ENCODE measurements around the gene SLC10A7. TPM values are rescaled to one million over a fixed set of nuclear protein-coding genes. Genes with fewer than 3 reads are reported as not detected.

Gene SLC10A7
- total and polyA plus RNA-seq, 10 donors, result 1.8 to 33.2 (median 18.4) TPM

DNA sequence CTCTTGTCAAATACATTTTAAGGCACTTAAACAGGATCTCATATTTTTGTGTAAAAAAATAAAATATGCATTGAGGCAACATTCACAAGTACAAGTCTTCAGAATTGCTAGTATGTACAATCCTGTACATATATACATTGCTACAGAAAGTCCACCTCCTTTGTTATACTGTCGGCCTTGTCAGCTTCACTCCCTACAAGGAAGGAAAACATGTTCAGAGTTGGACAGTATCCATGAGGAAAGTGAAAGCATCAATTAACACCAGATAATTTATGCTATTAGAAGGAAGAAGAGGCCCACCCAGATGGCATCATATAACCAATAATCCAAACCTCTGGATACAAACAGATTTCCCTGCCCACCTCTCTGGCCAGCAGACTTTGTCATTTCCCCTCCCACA is 265.4 kb downstream of the SLC10A7 start:
- H3K4me1 ChIP-seq, result peaks cover 0 to 9% (median 0%) of the 10 kb centered on the region in 6 donors
- H3K27me3 ChIP-seq (replicated peaks in 1 of 7), result no peaks in the 10 kb centered on the region
- H3K4me3 ChIP-seq, result no peak overlapping the region
- no peak for DNase-seq
- 60 to 76% (median 70%) methylated on average over 1 of the region's 1 CpG for WGBS, 5 donors
- intact Hi-C loops (cut with DNase I; ENCODE audit: low total_unique reads), result no loop called here
- H3K27ac ChIP-seq, result peak overlapping the region in 2 of 8 donors; percentile 22 to 24
- TF ChIP-seq POLR2A (IDR thresholded peaks at IDR 0.05), result no peak
- TF ChIP-seq, protein P1, sequence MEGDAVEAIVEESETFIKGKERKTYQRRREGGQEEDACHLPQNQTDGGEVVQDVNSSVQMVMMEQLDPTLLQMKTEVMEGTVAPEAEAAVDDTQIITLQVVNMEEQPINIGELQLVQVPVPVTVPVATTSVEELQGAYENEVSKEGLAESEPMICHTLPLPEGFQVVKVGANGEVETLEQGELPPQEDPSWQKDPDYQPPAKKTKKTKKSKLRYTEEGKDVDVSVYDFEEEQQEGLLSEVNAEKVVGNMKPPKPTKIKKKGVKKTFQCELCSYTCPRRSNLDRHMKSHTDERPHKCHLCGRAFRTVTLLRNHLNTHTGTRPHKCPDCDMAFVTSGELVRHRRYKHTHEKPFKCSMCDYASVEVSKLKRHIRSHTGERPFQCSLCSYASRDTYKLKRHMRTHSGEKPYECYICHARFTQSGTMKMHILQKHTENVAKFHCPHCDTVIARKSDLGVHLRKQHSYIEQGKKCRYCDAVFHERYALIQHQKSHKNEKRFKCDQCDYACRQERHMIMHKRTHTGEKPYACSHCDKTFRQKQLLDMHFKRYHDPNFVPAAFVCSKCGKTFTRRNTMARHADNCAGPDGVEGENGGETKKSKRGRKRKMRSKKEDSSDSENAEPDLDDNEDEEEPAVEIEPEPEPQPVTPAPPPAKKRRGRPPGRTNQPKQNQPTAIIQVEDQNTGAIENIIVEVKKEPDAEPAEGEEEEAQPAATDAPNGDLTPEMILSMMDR (IDR thresholded peaks at IDR 0.05 in 8 of 11, conservative IDR thresholded peaks at IDR 0.05 in 3 of 11), result no peak
- TF ChIP-seq POLR2AphosphoS5 (IDR thresholded peaks at IDR 0.05), result no peak
- H3K36me3 ChIP-seq, result peaks cover 0 to 29% (median 0%) of the 10 kb centered on the region in 6 donors
- H3K9me3 ChIP-seq, result no peaks in the 10 kb centered on the region

DNA sequence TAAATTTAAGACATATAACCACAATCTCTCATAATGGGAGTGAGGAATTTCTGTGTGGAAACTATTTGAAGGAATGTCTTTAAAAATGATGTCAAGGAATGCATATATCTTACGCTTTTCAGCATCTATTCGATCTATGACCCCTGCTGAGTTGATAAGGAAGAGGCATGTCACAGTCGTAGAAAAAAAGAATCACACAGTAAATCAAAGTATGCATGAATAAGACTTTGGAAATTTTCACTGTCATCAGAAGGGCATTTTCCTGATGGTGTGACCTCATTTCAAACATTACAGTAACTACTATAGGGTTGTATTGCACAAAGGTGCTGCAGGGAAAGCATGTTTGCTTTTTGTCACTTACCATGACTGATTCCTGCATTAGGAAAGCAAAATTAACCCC is 265.9 kb downstream of the SLC10A7 start:
- intact Hi-C loops (cut with DNase I; ENCODE audit: low total_unique reads), result no loop called here
- TF ChIP-seq, protein P1 (IDR thresholded peaks at IDR 0.05 in 8 of 11, conservative IDR thresholded peaks at IDR 0.05 in 3 of 11), result no peak
- Histone ChIP-seq H3K27ac (peak overlapping the region in 1 of 8 donors; percentile 22), H3K4me1 (peaks cover 0 to 9% (median 0%) of the 10 kb centered on the region in 6 donors), H3K4me3 (no peak overlapping the region), H3K9me3 (no peaks in the 10 kb centered on the region), H3K27me3 (replicated peaks in 1 of 7) (no peaks in the 10 kb centered on the region), H3K36me3 (peaks cover 0 to 29% (median 0%) of the 10 kb centered on the region in 6 donors)
- no peak for DNase-seq
- WGBS, 5 donors, result 60 to 80% (median 75%) methylated on average over 3 of the region's 3 CpGs

DNA sequence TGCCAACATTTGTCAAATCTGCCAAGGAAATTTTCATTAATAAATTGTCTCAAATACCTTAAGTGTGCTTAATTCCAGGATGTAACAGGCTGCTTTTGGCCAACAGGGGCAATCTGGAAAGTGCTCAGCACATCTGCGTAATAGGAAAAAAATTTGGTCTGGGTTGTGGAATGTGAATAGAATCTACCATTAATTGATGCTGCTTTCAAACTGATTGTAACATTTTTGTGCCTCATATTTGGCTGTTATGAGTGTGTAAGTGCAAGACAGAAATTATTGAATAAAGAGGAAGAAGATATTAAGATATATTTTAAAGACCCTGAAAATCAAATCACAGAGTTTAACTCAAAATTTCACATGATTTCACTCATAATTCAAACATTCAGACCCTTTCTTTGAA is 266.3 kb downstream of the SLC10A7 start:
- no peak for DNase-seq
- peaks cover 0 to 9% (median 0%) of the 10 kb centered on the region in 6 donors for H3K4me1 ChIP-seq
- H3K9me3 ChIP-seq, result no peaks in the 10 kb centered on the region
- intact Hi-C loops (cut with DNase I; ENCODE audit: low total_unique reads), result no loop called here
- WGBS, 5 donors, result 81 to 94% (median 88%) methylated on average over 1 of the region's 1 CpG
- no peaks in the 10 kb centered on the region for H3K27me3 ChIP-seq (replicated peaks in 1 of 7)
- H3K4me3 ChIP-seq, result no peak overlapping the region
- no peak for TF ChIP-seq POLR2A (IDR thresholded peaks at IDR 0.05)
- TF ChIP-seq, protein P1 (IDR thresholded peaks at IDR 0.05 in 8 of 11, conservative IDR thresholded peaks at IDR 0.05 in 3 of 11), result no peak
- no peak for TF ChIP-seq POLR2AphosphoS5 (IDR thresholded peaks at IDR 0.05)
- H3K27ac ChIP-seq, result peak overlapping the region in 1 of 8 donors; percentile 24
- peaks cover 0 to 29% (median 0%) of the 10 kb centered on the region in 6 donors for H3K36me3 ChIP-seq

DNA sequence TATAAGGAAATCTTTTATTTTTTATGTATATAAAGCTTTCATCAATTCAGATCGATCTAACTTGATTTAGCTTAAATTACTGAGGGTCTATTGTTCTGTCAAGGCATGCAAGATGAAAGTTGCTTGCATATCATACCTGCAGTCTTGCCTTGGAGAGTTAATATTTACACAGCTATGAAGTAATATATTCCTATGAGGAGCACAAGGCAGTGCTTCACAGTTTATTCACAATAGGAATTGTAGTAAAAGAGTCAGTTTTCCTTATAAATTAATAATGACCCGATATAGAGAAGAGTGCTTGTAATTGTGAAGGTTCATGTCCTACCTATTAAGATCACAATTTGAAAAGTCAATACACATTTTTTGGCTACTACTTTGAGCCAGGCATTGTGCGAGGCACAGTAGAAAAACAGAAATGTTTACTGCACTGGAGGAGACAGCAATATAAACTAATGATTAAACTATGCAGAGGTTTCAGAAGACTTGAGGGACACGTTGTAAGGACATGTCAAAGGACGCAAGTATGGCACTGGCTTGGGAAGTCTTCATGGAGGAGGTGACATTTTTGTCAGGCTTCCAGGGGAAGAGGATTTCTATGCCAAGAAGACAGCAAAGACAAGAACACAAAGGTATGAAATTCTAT is 268.6 kb downstream of the SLC10A7 start:
- peaks cover 0 to 9% (median 0%) of the 10 kb centered on the region in 6 donors for H3K4me1 ChIP-seq
- H3K27me3 ChIP-seq (replicated peaks in 1 of 7), result no peaks in the 10 kb centered on the region
- intact Hi-C loops (cut with DNase I; ENCODE audit: low total_unique reads), result no loop called here
- no peak overlapping the region for H3K4me3 ChIP-seq
- peaks cover 0 to 19% (median 0%) of the 10 kb centered on the region in 6 donors for H3K36me3 ChIP-seq
- no peaks in the 10 kb centered on the region for H3K9me3 ChIP-seq
- no peak for DNase-seq
- no peak overlapping the region for H3K27ac ChIP-seq
- TF ChIP-seq POLR2AphosphoS5 (IDR thresholded peaks at IDR 0.05) (no peak), POLR2A (IDR thresholded peaks at IDR 0.05) (no peak)
- TF ChIP-seq, protein P1 (IDR thresholded peaks at IDR 0.05 in 8 of 11, conservative IDR thresholded peaks at IDR 0.05 in 3 of 11), result no peak
- 80 to 93% (median 90%) methylated on average over 5 of the region's 5 CpGs for WGBS, 5 donors
